HepG2 (cell line): ENCODE data around the gene SURF1. TPM values are rescaled to one million over a fixed set of nuclear protein-coding genes. Genes with fewer than 3 reads are reported as not detected.

Source experiments
- ATAC-seq: fragments of 200-7000 bp; cut with Tn5 transposase; 3 replicates; pipeline ENCODE4 v1.9.1; 2020; ENCODE audit warnings: mild to moderate bottlenecking, moderate library complexity
- BruUV-seq: library from RNA; stranded (reverse); fragments of 400-500 nt; replicated peaks from 2 replicates; lab custom pipeline; 2021; lab: Mats Ljungman, UMichigan
- CTCF ChIA-PET: fragments of 300-600 bp; formaldehyde crosslinking; extraction: SDS; loops from one replicate; lab custom pipeline; 2021; ENCODE audit warnings: low total read pairs, inconsistent platforms, low intra/inter-chr PET ratio; lab: Yijun Ruan, JAX
- POLR2A ChIA-PET: fragments of 350-600 bp; sonication (Branson Sonifier 250); formaldehyde crosslinking; loops from one replicate; lab custom pipeline; 2020; ENCODE audit warnings: antibody characterized with exemption, inconsistent platforms; lab: Yijun Ruan, JAX
- DNase-seq: peaks from one replicate; pipeline ENCODE4 v3.0.0-alpha.2; 2015; ENCODE audit warnings: low spot score
- FAIRE-seq: peaks from 3 replicates; lab custom pipeline; 2011; peaks lifted over from hg19 to GRCh38; lab: Jason Lieb, UNC
- H2AFZ ChIP-seq: one replicate; pipeline ENCODE4 v1.6.1; 2011; ENCODE audit warnings: low read length, inconsistent platforms
- H3K27ac ChIP-seq: fragments of 300-600 bp; 3 replicates; pipeline ENCODE4 v1.8.0; 2011; ENCODE audit warnings: mixed run types, mild to moderate bottlenecking, mixed read lengths, low read length, inconsistent platforms; ENCODE audit not compliant: insufficient read depth; ENCODE audit errors: extremely low read length
- H3K27me3 ChIP-seq, 2 experiments: fragments of 200-600 bp in 1 of 2; 2 replicates in 1 of 2; 3 replicates in 1 of 2; pipeline versions ENCODE4 v1.6.0 to v1.8.0; 2011; ENCODE audit warnings: low read length in 2 of 2, mild to moderate bottlenecking in 2 of 2, moderate library complexity in 2 of 2, inconsistent platforms in 1 of 2; ENCODE audit not compliant: insufficient read depth in 2 of 2, control insufficient read depth in 1 of 2
- H3K36me3 ChIP-seq, 2 experiments: fragments of 200-600 bp in 1 of 2; replicated peaks in 1 of 2; 2 replicates in 1 of 2; 3 replicates in 1 of 2; pipeline versions ENCODE4 v1.5.1 to v1.8.0; 2011; ENCODE audit warnings: low read length in 2 of 2, inconsistent platforms in 1 of 2; ENCODE audit not compliant: insufficient read depth in 2 of 2, control insufficient read depth in 1 of 2
- H3K4me1 ChIP-seq: 2 replicates; pipeline ENCODE4 v1.5.1; 2012; ENCODE audit warnings: low read length, inconsistent platforms; ENCODE audit not compliant: insufficient read depth
- H3K4me2 ChIP-seq: 2 replicates; pipeline ENCODE4 v1.6.0; 2011; ENCODE audit warnings: low read depth, low read length, inconsistent platforms
- H3K4me3 ChIP-seq, 3 experiments: fragments of 200-600 bp in 1 of 3; sonication (generic), shearing (Covaris generic) in 1 of 3; replicated peaks in 1 of 3; 2 replicates each; pipeline ENCODE4 v1.5.1; 2011 to 2016; ENCODE audit warnings: low read length in 3 of 3, inconsistent platforms in 2 of 3, low read depth in 2 of 3, mild to moderate bottlenecking in 2 of 3, control low read depth in 1 of 3, mixed read lengths in 1 of 3; ENCODE audit not compliant: insufficient read depth in 1 of 3
- H3K79me2 ChIP-seq: one replicate; pipeline ENCODE4 v1.6.1; 2011; ENCODE audit warnings: low read length, inconsistent platforms; ENCODE audit not compliant: insufficient read depth
- H3K9ac ChIP-seq: 2 replicates; pipeline ENCODE4 v1.6.0; 2011; ENCODE audit warnings: mild to moderate bottlenecking, low read depth, low read length, inconsistent platforms; ENCODE audit not compliant: insufficient read depth
- H3K9me3 ChIP-seq: 2 replicates; pipeline ENCODE4 v1.5.1; 2012; ENCODE audit warnings: mild to moderate bottlenecking, low read length
- H4K20me1 ChIP-seq: 2 replicates; pipeline ENCODE4 v1.6.0; 2011; ENCODE audit warnings: inconsistent platforms, mild to moderate bottlenecking, low read length, moderate library complexity; ENCODE audit not compliant: insufficient read depth
- ESRRA ChIP-seq: sonication (generic); formaldehyde crosslinking; IDR thresholded peaks from 2 replicates; pipeline ENCODE4 v1.5.1; 2020; ENCODE audit warnings: mild to moderate bottlenecking, low read depth, missing genetic modification reagents
- MAF1 ChIP-seq: sonication (generic); formaldehyde crosslinking; IDR thresholded peaks from 2 replicates; pipeline ENCODE4 v1.5.0; 2020; ENCODE audit warnings: missing genetic modification reagents, borderline replicate concordance
- SUZ12 ChIP-seq: fragments of 150-350 bp; IDR thresholded peaks from 2 replicates; pipeline ENCODE4 v1.6.1; 2014; ENCODE audit warnings: low read depth, low read length
- TBX3 ChIP-seq: fragments of 450-650 bp; IDR thresholded peaks from 2 replicates; pipeline ENCODE4 v1.6.1; 2017; ENCODE audit warnings: antibody characterized with exemption, mild to moderate bottlenecking, inconsistent platforms, borderline replicate concordance
- ZBTB21 ChIP-seq: sonication (generic); formaldehyde crosslinking; IDR thresholded peaks from 2 replicates; pipeline ENCODE4 v1.4.0; 2020; ENCODE audit warnings: missing genetic modification reagents
- ZEB1 ChIP-seq: IDR thresholded peaks from 2 replicates; pipeline ENCODE4 v1.6.1; 2012; ENCODE audit warnings: mild to moderate bottlenecking, low read depth, inconsistent platforms; ENCODE audit not compliant: insufficient replicate concordance
- ZNF180 ChIP-seq: sonication (generic); formaldehyde crosslinking; IDR thresholded peaks from 2 replicates; pipeline ENCODE4 v1.4.0; 2020; ENCODE audit warnings: low read depth, missing genetic modification reagents, borderline replicate concordance
- ZNF280D ChIP-seq: sonication (generic); formaldehyde crosslinking; IDR thresholded peaks from 2 replicates; pipeline ENCODE4 v1.5.1; 2020; ENCODE audit warnings: mild to moderate bottlenecking, missing genetic modification reagents
- ZNF687 ChIP-seq: sonication (generic); formaldehyde crosslinking; IDR thresholded peaks from 2 replicates; pipeline ENCODE4 v1.5.1; 2020; ENCODE audit warnings: mild to moderate bottlenecking, missing genetic modification reagents, moderate library complexity
- ZNF773 ChIP-seq: sonication (generic); formaldehyde crosslinking; IDR thresholded peaks from 2 replicates; pipeline ENCODE4 v1.4.0; 2020; ENCODE audit warnings: missing genetic modification reagents, borderline replicate concordance
- WGBS: methylation state at CpG from one replicate; pipeline ENCODE4 v1.1.6; 2017; ENCODE audit warnings: low lambda C conversion rate; 5-methylcytosine and 5-hydroxymethylcytosine counted together
- in situ Hi-C: cut with HindIII; loops from 2 replicates; pipeline ENCODE4 v1.10.0; 2017; ENCODE audit warnings: low pct_unique_long_range_greater_than_20kb; ENCODE audit not compliant: extremely low pct_ligation_motif_present
- intact Hi-C: fragments of 100-400 bp; cut with micrococcal nuclease; formaldehyde crosslinking; loops from one replicate; pipeline ENCODE4 v1.10.0; 2022; ENCODE audit not compliant: unreplicated experiment
- polyA plus RNA-seq, 8 experiments: library from polyadenylated mRNA; depleted of rRNA in 3 of 8; stranded (reverse) in 7 of 8; unstranded in 1 of 8; fragments of >200 nt; fragmentation: Illumina TruSeq in 4 of 8; extraction: Trizol in 4 of 8; gene quantifications; 2 replicates each; pipeline versions ENCODE4 v1.2.1 to v1.2.3, GENCODE V29; 2011 to 2016; ENCODE audit warnings: low read depth in 4 of 8, missing spikeins in 1 of 8, mixed read lengths in 1 of 8; ENCODE audit not compliant: insufficient read depth in 1 of 8
- total RNA-seq, 5 experiments: library from RNA; depleted of rRNA; stranded (reverse); fragments of >200 nt; fragmentation: Illumina TruSeq; extraction: Trizol; gene quantifications; 2 replicates each; pipeline ENCODE4 v1.2.3, GENCODE V29; 2016; ENCODE audit warnings: low read depth in 1 of 5

SURF1 gene
- total and polyA plus RNA-seq, 2 of the 13 experiments (the other 11 are each of a cell fraction or from before 2014, with no cell fraction given), result 17.8 to 40.7 TPM

GRCh38 chr9:133369933-133370332 is 13.6 kb upstream of the SURF1 start:
- peaks cover 98% of the 10 kb centered on the region for H3K79me2 ChIP-seq
- TF ChIP-seq ZNF180 (CRISPR knock-in tag), result no peak
- no peak for TF ChIP-seq ESRRA
- no peak for TF ChIP-seq MAF1 (CRISPR knock-in tag)
- TF ChIP-seq ZEB1, result no peak
- TF ChIP-seq ZNF280D (CRISPR knock-in tag), result no peak
- no peak for TF ChIP-seq ZNF687
- no peak for TF ChIP-seq SUZ12
- no peak for TF ChIP-seq ZNF773 (CRISPR knock-in tag)
- no peak for TF ChIP-seq TBX3
- TF ChIP-seq ZBTB21, result no peak
- TF ChIP-seq, all 625 proteins: peak for 0
- FAIRE-seq (no peak), ATAC-seq (no peak; the same call in 2 of the 3 replicates), DNase-seq (no peak)
- H3K36me3 ChIP-seq, result peaks cover 19 to 84% of the 10 kb centered on the region in 2 experiments
- H3K4me3 ChIP-seq, result no peak overlapping the region
- peaks cover 97% of the 10 kb centered on the region for H4K20me1 ChIP-seq
- 96% methylated on average over 7 of the region's 7 CpGs for WGBS
- H3K27ac ChIP-seq, result no peak overlapping the region
- in situ Hi-C loops (no loop called here), intact Hi-C loops (no loop called here)
- CTCF ChIA-PET, result no interaction called here
- H3K4me2 ChIP-seq, result no peak overlapping the region
- no TSS peak for BruUV-seq
- no peaks in the 10 kb centered on the region for H3K9me3 ChIP-seq
- POLR2A ChIA-PET, result interaction anchor here (0.6 to 0.9 kb wide), 2 partner anchors 11 to 655 kb away, joined by 3 to 5 read pairs; no protein-coding TSS in a partner anchor
- no peaks in the 10 kb centered on the region for H3K27me3 ChIP-seq
- no peak overlapping the region for H3K9ac ChIP-seq
- no peak overlapping the region for H2AFZ ChIP-seq
- H3K4me1 ChIP-seq, result peaks cover 61% of the 10 kb centered on the region
